GM10266 (cell line): Measurements from ENCODE around the gene PSPC1.

Experiments
- DNase-seq: peaks from one replicate; pipeline ENCODE4 v3.0.0; 2012; ENCODE audit errors: extremely low spot score
- CTCF ChIP-seq: IDR thresholded peaks from 2 replicates; pipeline ENCODE4 v1.5.1; 2012; ENCODE audit warnings: mild to moderate bottlenecking, low read depth; ENCODE audit not compliant: control insufficient read depth, insufficient read depth; ENCODE audit errors: missing control alignments

PSPC1 gene

GRCh38 chr13:19664481-19665230, 118.1 kb downstream of the PSPC1 start:
- no peak for DNase-seq
- no peak for TF ChIP-seq CTCF

- DNase-seq: no peak
- no peak for TF ChIP-seq CTCF
Observed at GRCh38 chr13:19663416-19663979, 119.2 kb downstream of the PSPC1 start.

GRCh38 chr13:19661561-19661960, 121.2 kb downstream of the PSPC1 start:
- no peak for TF ChIP-seq CTCF
- no peak for DNase-seq

- DNase-seq: no peak
- no peak for TF ChIP-seq CTCF
Observed at GRCh38 chr13:19661126-19661525, 121.6 kb downstream of the PSPC1 start.

- DNase-seq: no peak
- TF ChIP-seq CTCF: no peak
Observed at GRCh38 chr13:19658831-19659230, 123.9 kb downstream of the PSPC1 start.

GRCh38 chr13:19657872-19658591, 124.7 kb downstream of the PSPC1 start:
- no peak for DNase-seq
- no peak for TF ChIP-seq CTCF
